ENCODE measurements around the gene TTLL5. TPM values are rescaled to one million over a fixed set of nuclear protein-coding genes. Genes with fewer than 3 reads are reported as not detected.

Gene TTLL5
- total RNA-seq, 4 donors from 2014 or later, result 15.7 to 46.2 (median 24.1) TPM

DNA sequence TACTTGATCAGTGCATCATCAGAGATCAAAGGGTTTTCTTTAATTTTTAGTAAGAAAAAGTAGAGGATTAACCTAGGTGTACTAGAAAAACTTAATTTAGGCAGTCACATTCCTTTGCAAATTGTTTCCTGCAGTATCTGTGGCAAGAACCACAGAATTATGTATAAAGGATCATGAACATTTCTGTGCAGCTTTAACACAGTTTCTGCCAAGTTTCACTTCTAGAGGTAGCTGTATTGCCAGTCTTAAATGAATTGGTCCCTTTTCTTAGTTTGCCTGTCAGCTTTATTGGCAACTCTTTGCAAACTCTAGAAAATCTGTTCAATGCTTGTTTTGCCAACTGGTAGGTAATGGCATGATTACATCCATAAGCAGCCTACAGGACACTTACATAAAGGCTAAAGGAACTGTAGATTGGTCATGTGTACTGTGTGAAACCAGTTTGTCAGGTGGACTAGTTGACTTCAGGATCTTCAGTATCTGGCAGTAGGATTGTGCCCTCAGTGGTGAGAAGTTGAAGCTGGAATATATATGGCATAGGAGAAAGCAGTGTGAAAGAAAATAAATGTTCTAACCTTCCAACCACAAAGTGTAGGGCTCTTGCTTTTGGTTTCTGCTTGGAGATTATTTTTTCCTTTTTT lies 75.9 kb downstream of the TTLL5 start:
- TF ChIP-seq, protein P1, sequence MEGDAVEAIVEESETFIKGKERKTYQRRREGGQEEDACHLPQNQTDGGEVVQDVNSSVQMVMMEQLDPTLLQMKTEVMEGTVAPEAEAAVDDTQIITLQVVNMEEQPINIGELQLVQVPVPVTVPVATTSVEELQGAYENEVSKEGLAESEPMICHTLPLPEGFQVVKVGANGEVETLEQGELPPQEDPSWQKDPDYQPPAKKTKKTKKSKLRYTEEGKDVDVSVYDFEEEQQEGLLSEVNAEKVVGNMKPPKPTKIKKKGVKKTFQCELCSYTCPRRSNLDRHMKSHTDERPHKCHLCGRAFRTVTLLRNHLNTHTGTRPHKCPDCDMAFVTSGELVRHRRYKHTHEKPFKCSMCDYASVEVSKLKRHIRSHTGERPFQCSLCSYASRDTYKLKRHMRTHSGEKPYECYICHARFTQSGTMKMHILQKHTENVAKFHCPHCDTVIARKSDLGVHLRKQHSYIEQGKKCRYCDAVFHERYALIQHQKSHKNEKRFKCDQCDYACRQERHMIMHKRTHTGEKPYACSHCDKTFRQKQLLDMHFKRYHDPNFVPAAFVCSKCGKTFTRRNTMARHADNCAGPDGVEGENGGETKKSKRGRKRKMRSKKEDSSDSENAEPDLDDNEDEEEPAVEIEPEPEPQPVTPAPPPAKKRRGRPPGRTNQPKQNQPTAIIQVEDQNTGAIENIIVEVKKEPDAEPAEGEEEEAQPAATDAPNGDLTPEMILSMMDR (IDR thresholded peaks at IDR 0.05; ENCODE audit: low read depth), result no peak

DNA sequence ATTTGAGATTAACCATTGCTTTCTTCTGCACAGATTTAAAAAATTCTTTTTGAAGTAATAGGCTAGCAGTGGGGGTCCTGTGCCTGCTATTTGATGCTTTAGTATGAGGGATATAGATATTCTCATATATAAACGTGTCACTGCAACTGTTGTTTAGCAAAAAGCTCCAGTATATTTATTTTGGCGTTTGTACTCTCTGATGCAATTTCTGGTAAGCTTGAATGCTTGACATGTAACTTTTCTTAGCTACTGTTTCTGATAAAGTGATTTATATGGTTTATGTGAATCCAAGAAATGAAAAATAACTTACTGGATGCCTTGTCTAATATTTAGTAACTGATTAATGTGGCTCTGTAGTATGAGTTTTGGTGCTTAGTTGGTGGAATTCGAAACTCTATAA lies 77.1 kb downstream of the TTLL5 start:
- TF ChIP-seq, protein P1 (IDR thresholded peaks at IDR 0.05; ENCODE audit: low read depth), result no peak

DNA sequence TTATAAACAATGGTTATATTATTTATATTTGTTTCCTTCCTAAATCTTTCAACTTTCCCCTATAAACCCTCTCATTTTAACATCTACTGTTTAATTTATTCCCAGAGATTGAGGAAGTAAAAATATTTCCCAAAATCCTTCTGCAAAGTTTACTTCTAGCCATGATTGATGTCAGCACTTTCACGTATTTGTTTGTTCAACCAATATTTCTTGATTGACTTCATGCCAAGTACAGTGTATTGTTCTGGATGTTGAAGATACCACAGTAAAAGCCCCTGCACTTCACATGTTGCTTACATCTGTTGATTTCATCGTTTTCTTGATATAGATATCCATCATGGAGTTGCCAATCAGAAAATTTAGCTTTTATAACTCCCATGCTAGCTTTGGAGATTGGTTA lies 81.8 kb downstream of the TTLL5 start:
- TF ChIP-seq, protein P1 (IDR thresholded peaks at IDR 0.05; ENCODE audit: low read depth), result no peak

DNA sequence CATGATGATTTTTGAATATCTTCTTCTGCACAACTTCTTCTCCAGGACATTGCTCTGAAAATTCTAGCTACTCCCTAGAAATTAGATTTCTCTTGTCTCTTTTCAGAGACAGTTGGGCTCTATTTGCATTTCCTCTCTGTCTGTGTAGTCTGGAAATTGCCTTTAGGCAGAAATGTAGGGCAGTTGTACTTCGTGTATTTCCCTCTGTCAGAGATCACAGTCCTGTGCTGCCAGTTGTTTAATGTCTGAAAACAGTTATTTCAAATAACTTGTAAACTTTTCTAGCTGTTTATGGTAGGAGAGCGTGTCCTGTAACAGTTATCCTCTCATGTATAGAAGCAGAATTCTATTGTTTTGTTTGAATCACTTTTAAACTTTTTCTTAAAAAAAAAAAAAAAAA lies 86.9 kb downstream of the TTLL5 start:
- TF ChIP-seq, protein P1 (IDR thresholded peaks at IDR 0.05; ENCODE audit: low read depth), result no peak

DNA sequence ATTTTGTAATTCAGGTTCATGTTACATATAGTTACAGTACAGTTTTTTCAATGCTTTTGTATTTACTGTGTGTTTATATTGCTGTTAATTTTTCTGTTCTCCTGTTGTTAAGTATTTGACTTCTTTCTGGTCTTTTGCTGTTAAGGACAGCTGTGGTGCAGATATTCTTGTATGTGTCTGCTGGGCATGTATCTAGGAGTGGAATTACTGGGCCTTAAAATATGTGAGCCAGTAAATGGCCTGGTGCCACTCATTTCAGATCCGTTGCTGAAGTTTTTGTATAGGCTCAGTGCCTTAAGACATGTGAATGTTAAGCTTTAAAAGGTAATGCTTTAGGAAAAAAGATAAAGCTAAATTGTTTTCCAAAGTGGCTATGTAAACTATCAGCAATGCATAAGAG lies 87.3 kb downstream of the TTLL5 start:
- TF ChIP-seq, protein P1 (IDR thresholded peaks at IDR 0.05; ENCODE audit: low read depth), result no peak

DNA sequence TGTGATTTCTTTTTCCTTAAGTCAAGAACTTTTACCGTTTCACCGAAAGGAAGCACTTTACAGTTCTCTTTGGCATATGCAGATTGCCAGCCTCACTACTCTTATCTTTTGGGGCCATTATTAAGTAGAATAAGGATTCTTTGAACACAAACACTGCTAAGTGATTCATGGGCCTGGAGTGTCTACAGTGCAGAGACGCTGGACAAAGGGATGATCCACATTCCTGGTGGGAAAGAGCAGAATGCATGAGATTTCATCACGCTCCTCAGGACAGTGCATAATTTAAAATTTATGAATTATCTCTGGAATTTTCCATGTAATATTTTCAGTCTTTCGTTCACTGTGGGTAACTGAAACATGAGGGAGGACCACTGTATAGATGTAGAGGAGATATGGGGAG lies 90.2 kb downstream of the TTLL5 start:
- TF ChIP-seq, protein P1 (IDR thresholded peaks at IDR 0.05; ENCODE audit: low read depth), result no peak

DNA sequence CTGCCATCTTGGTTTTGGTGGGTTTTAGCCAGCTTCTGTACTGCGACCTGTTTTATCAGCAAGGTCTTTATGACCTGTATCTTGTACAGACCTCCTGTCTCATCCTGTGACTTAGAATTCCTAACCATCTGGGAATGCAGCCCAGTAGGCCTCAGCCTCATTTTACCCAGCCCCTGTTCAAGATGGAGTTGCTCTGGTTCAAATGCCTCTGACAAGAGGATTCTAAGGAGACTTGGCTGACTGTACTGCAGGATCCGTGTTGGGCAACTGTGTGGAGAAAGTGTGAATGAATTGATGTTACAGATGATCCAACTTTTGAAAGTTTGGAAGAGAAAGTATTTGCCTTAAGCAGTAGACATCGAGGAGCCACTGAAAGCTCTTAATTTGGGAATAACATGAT lies 91.0 kb downstream of the TTLL5 start:
- TF ChIP-seq, protein P1 (IDR thresholded peaks at IDR 0.05; ENCODE audit: low read depth), result no peak

All from subcutaneous adipose tissue (tissue), 4 donors.